Right atrium auricular region (tissue), 2 donors: ENCODE data around the gene CEP152. TPM values are rescaled to one million over a fixed set of nuclear protein-coding genes. Genes with fewer than 3 reads are reported as not detected.
"Not testable (repeated sequence)": the region's sequence is repeated elsewhere in the genome, so short reads cannot be mapped to it uniquely, and the experiment has no call there.

Source experiments
- DNase-seq: peaks from one replicate; pipeline ENCODE4 v3.0.0-alpha.2; 2019; ENCODE audit warnings: low spot score
- H3K27ac ChIP-seq, 2 donors: fragments of 200-600 bp; sonication (generic); 1 replicate in 1 of 2; 2 replicates in 1 of 2; pipeline ENCODE4 v1.5.1; 2016 to 2019
- H3K27me3 ChIP-seq, 2 donors: fragments of 200-600 bp; sonication (generic); one replicate each; pipeline versions ENCODE4 v1.5.1 to v1.6.0; 2017 to 2019
- H3K36me3 ChIP-seq: fragments of 200-600 bp; sonication (generic); one replicate; pipeline ENCODE4 v1.5.1; 2016
- H3K4me1 ChIP-seq, 2 donors: fragments of 200-600 bp; sonication (generic); one replicate each; pipeline versions ENCODE4 v1.5.1 to v1.6.0; 2017 to 2019
- H3K4me3 ChIP-seq, 2 donors: fragments of 200-600 bp; sonication (generic); 1 replicate in 1 of 2; 2 replicates in 1 of 2; pipeline ENCODE4 v1.5.1; 2017 to 2019; ENCODE audit warnings: mild to moderate bottlenecking in 1 of 2, moderate library complexity in 1 of 2
- H3K9me3 ChIP-seq, 2 donors: fragments of 200-600 bp; sonication (generic); one replicate each; pipeline ENCODE4 v1.5.1; 2019
- CTCF ChIP-seq, 2 donors: fragments of 200-600 bp; sonication (generic); IDR thresholded peaks; one replicate each; pipeline ENCODE4 v1.5.1; 2019; ENCODE audit warnings: antibody characterized with exemption in 2 of 2
- total RNA-seq, 2 donors: library from RNA; depleted of rRNA; stranded (reverse); fragments of >200 nt; gene quantifications; one replicate each; pipeline ENCODE4 v1.1.0, GENCODE V29; 2016

CEP152 gene
- total RNA-seq, result 1 to 10 TPM; 1.1 to 1.4 TPM

GRCh38 chr15:48810414-48811324 is at the start of gene CEP152:
Gene CEP152 (minus strand): TSS chr15:48811069. CDS start chr15:48805649, 5,420 bp downstream.
- H3K27ac ChIP-seq, result peak within 1 kb of the TSS in 1 of 2 donors; percentile 24
- H3K4me3 ChIP-seq, result peak within 1 kb of the TSS; percentile 53 to 74
- no peaks in the 10 kb centered on the region for H3K36me3 ChIP-seq
- H3K27me3 ChIP-seq, result no peaks in the 10 kb centered on the region
- peaks cover 0 to 19% of the 10 kb centered on the region in 2 donors for H3K4me1 ChIP-seq
- no peak for TF ChIP-seq CTCF (IDR thresholded peaks at IDR 0.05)
- DNase-seq, result peak; percentile 97
- no peaks in the 10 kb centered on the region for H3K9me3 ChIP-seq

GRCh38 chr15:48859426-48859825 is 48.6 kb upstream of the CEP152 start:
- H3K4me1 ChIP-seq, result peaks cover 0 to 12% of the 10 kb centered on the region in 2 donors
- TF ChIP-seq CTCF (IDR thresholded peaks at IDR 0.05), result no peak
- no peaks in the 10 kb centered on the region for H3K9me3 ChIP-seq

GRCh38 chr15:48858401-48858800 is 47.5 kb upstream of the CEP152 start:
- H3K36me3 ChIP-seq, result no peaks in the 10 kb centered on the region
- H3K4me1 ChIP-seq, result peaks cover 0 to 12% of the 10 kb centered on the region in 2 donors
- no peaks in the 10 kb centered on the region for H3K9me3 ChIP-seq
- no peak for TF ChIP-seq CTCF (IDR thresholded peaks at IDR 0.05)
- H3K27ac ChIP-seq, result no peak overlapping the region
- H3K27me3 ChIP-seq, result no peaks in the 10 kb centered on the region
- H3K4me3 ChIP-seq, result no peak overlapping the region
- DNase-seq, result no peak

More at GRCh38 chr15:48859426-48859825, 48.6 kb upstream of the CEP152 start:
- no peaks in the 10 kb centered on the region for H3K36me3 ChIP-seq
- H3K27ac ChIP-seq, result no peak overlapping the region
- no peak for DNase-seq
- H3K27me3 ChIP-seq, result no peaks in the 10 kb centered on the region
- H3K4me3 ChIP-seq, result no peak overlapping the region

GRCh38 chr15:48856942-48857341 is 46.1 kb upstream of the CEP152 start:
- H3K27ac ChIP-seq, result no peak overlapping the region
- TF ChIP-seq CTCF (IDR thresholded peaks at IDR 0.05), result no peak
- peaks cover 0 to 12% of the 10 kb centered on the region in 2 donors for H3K4me1 ChIP-seq
- no peaks in the 10 kb centered on the region for H3K9me3 ChIP-seq
- no peaks in the 10 kb centered on the region for H3K36me3 ChIP-seq
- no peaks in the 10 kb centered on the region for H3K27me3 ChIP-seq
- no peak overlapping the region for H3K4me3 ChIP-seq
- no peak for DNase-seq

GRCh38 chr15:48855501-48856440 is 44.9 kb upstream of the CEP152 start:
- Histone ChIP-seq H3K9me3 (no peaks in the 10 kb centered on the region), H3K4me3 (no peak overlapping the region), H3K4me1 (peaks cover 0 to 12% of the 10 kb centered on the region in 2 donors), H3K27ac (no peak overlapping the region), H3K36me3 (no peaks in the 10 kb centered on the region), H3K27me3 (no peaks in the 10 kb centered on the region)
- TF ChIP-seq CTCF (IDR thresholded peaks at IDR 0.05), result peak in 1 of 2 donors; percentile 58
- DNase-seq, result no peak

GRCh38 chr15:48854434-48854833 is 43.6 kb upstream of the CEP152 start:
- not testable (repeated sequence) for H3K36me3 ChIP-seq, H3K9me3 ChIP-seq, DNase-seq, H3K27me3 ChIP-seq, H3K4me3 ChIP-seq, H3K27ac ChIP-seq
- H3K4me1 ChIP-seq, result peaks cover 0 to 12% of the 10 kb centered on the region in 2 donors
